A673 (cell line): Measurements from ENCODE around the gene NEK7. TPM values are rescaled to one million over a fixed set of nuclear protein-coding genes. Genes with fewer than 3 reads are reported as not detected.

Source experiments
- BruUV-seq: library from RNA; stranded (reverse); fragments of 400-500 nt; replicated peaks from 2 replicates; lab custom pipeline; 2021; lab: Mats Ljungman, UMichigan
- CTCF ChIA-PET: fragments of 300-600 bp; sonication (Branson Sonifier 250); formaldehyde crosslinking; loops from one replicate; lab custom pipeline; 2022; ENCODE audit warnings: antibody characterized with exemption; lab: Charles Lee
- POLR2A ChIA-PET: fragments of 300-600 bp; sonication (Branson Sonifier 250); formaldehyde crosslinking; loops from one replicate; lab custom pipeline; 2022; ENCODE audit warnings: antibody characterized with exemption; ENCODE audit not compliant: low non-redundant PET; lab: Charles Lee
- DNase-seq: peaks from one replicate; pipeline ENCODE4 v3.0.0-alpha.2; 2015; ENCODE audit warnings: low spot score
- H3K27ac ChIP-seq: fragments of 200-600 bp; sonication (generic); 2 replicates; pipeline ENCODE4 v1.5.1; 2016; ENCODE audit warnings: mixed run types, low read depth, mild to moderate bottlenecking, mixed read lengths, antibody characterized with exemption, low read length; ENCODE audit not compliant: poor library complexity, severe bottlenecking
- H3K27me3 ChIP-seq: fragments of 200-600 bp; sonication (generic); replicated peaks from 2 replicates; pipeline ENCODE4 v1.6.1; 2017; ENCODE audit warnings: mixed run types, low read depth, mild to moderate bottlenecking, mixed read lengths, antibody characterized with exemption, low read length; ENCODE audit not compliant: insufficient read depth, poor library complexity
- H3K36me3 ChIP-seq: fragments of 200-600 bp; sonication (generic); 2 replicates; pipeline ENCODE4 v1.6.1; 2016; ENCODE audit warnings: mixed run types, mild to moderate bottlenecking, mixed read lengths, antibody characterized with exemption, low read length; ENCODE audit not compliant: insufficient read depth, poor library complexity, severe bottlenecking
- H3K4me1 ChIP-seq: fragments of 200-600 bp; sonication (generic); 2 replicates; pipeline ENCODE4 v1.6.1; 2017; ENCODE audit warnings: mixed run types, mild to moderate bottlenecking, mixed read lengths, antibody characterized with exemption, low read length; ENCODE audit not compliant: insufficient read depth, poor library complexity, severe bottlenecking
- H3K4me3 ChIP-seq: fragments of 200-600 bp; sonication (generic); 2 replicates; pipeline ENCODE4 v1.5.1; 2016; ENCODE audit warnings: low read depth, mixed run types, mild to moderate bottlenecking, mixed read lengths, low read length; ENCODE audit not compliant: poor library complexity, severe bottlenecking
- H3K9me3 ChIP-seq: fragments of 200-600 bp; sonication (generic); 2 replicates; pipeline ENCODE4 v1.6.1; 2016; ENCODE audit warnings: mixed run types, low read depth, mild to moderate bottlenecking, mixed read lengths, antibody characterized with exemption, low read length; ENCODE audit not compliant: poor library complexity, severe bottlenecking
- EZH2 ChIP-seq: fragments of 200-600 bp; sonication (generic); IDR thresholded peaks from 2 replicates; pipeline ENCODE4 v1.6.1; 2017; ENCODE audit warnings: borderline replicate concordance, low read depth, mild to moderate bottlenecking, mixed read lengths, antibody characterized with exemption, low read length; ENCODE audit not compliant: poor library complexity, severe bottlenecking
- intact Hi-C: fragments of 100-400 bp; cut with micrococcal nuclease; formaldehyde crosslinking; loops from one replicate; pipeline ENCODE4 v1.10.0; 2022; ENCODE audit not compliant: unreplicated experiment
- total RNA-seq: library from RNA; stranded (reverse); gene quantifications from 2 replicates; pipeline ENCODE4 v1.2.3, GENCODE V29; 2021
- TF ChIP-seq, protein P1 (sequence below): fragments of 300-800, 200-600 bp; sonication (generic); conservative IDR thresholded peaks from 2 replicates; pipeline ENCODE4 v1.5.1; 2017; ENCODE audit warnings: low read depth, mild to moderate bottlenecking, antibody characterized with exemption, low read length, moderate library complexity, mixed read lengths

Gene NEK7
- total RNA-seq, 1 experiment from 2014 or later: 18.6 TPM

DNA sequence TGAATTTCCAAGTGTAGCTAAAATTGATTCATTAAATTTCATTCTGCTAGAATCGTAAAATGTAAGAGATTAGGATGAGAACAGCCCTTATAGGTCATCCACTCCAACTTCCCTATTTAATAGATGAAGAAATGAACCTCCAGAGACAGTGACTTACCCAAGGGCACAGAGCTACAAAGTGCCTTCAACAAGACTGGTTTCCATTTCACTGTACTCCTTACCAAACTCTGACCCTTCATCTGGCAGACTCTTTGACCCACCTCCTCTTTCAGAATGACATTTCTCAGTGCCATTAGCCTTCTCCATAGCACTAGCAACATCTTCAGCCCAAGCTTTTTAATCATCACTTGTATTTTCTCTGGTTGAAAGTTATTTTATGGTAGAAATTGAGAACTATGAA, 161.3 kb downstream of the NEK7 start:
- TF ChIP-seq EZH2: no peak
- TF ChIP-seq, protein P1, sequence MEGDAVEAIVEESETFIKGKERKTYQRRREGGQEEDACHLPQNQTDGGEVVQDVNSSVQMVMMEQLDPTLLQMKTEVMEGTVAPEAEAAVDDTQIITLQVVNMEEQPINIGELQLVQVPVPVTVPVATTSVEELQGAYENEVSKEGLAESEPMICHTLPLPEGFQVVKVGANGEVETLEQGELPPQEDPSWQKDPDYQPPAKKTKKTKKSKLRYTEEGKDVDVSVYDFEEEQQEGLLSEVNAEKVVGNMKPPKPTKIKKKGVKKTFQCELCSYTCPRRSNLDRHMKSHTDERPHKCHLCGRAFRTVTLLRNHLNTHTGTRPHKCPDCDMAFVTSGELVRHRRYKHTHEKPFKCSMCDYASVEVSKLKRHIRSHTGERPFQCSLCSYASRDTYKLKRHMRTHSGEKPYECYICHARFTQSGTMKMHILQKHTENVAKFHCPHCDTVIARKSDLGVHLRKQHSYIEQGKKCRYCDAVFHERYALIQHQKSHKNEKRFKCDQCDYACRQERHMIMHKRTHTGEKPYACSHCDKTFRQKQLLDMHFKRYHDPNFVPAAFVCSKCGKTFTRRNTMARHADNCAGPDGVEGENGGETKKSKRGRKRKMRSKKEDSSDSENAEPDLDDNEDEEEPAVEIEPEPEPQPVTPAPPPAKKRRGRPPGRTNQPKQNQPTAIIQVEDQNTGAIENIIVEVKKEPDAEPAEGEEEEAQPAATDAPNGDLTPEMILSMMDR: no peak
- Histone ChIP-seq H3K4me3 (no peak overlapping the region), H3K27me3 (no peaks in the 10 kb centered on the region), H3K27ac (no peak overlapping the region), H3K4me1 (no peaks in the 10 kb centered on the region), H3K9me3 (no peaks in the 10 kb centered on the region), H3K36me3 (no peaks in the 10 kb centered on the region)
- ChIA-PET POLR2A (no interaction called here), CTCF (no interaction called here)
- DNase-seq: no peak
- BruUV-seq: no TSS peak
- intact Hi-C loops: no loop called here

DNA sequence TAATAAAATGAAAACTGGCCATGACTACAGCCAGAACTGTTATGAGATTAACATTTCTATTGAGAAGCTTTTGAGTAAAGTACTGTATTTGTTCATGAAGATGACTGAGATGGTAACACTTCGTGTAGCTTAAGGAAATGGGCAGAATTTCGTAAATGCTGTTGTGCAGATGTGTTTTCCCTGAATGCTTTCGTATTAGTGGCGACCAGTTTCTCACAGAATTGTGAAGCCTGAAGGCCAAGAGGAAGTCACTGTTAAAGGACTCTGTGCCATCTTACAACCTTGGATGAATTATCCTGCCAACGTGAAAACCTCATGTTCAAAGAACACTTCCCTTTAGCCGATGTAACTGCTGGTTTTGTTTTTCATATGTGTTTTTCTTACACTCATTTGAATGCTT, 164.0 kb downstream of the NEK7 start:
- POLR2A ChIA-PET: no interaction called here
- CTCF ChIA-PET: no interaction called here
- H3K9me3 ChIP-seq: no peaks in the 10 kb centered on the region
- TF ChIP-seq EZH2: no peak
- TF ChIP-seq, protein P1: no peak
- H3K36me3 ChIP-seq: no peaks in the 10 kb centered on the region
- H3K4me3 ChIP-seq: no peak overlapping the region
- intact Hi-C loops: no loop called here
- H3K4me1 ChIP-seq: no peaks in the 10 kb centered on the region
- BruUV-seq: no TSS peak
- no peaks in the 10 kb centered on the region for H3K27me3 ChIP-seq
- no peak overlapping the region for H3K27ac ChIP-seq
- no peak for DNase-seq

DNA sequence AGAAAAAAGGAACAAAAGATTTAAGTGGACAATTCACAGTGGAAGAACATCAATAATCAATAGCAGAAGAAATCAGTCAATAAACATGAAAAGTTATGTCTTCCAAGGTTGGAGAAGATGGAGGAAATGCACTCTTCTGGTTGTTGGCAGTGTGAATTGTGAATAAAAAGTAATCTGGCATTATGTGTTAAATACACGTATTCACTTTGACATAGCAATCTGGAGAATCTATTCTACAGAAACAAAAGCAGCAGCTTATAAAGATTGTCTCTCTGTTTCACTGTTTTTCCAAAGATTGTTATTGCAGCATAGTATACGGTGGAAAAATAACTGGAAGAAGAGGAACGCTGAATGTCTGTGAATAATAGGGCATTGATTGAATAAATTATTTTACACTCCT, 169.4 kb downstream of the NEK7 start:
- Histone ChIP-seq H3K9me3 (no peaks in the 10 kb centered on the region), H3K27me3 (no peaks in the 10 kb centered on the region), H3K4me3 (no peak overlapping the region), H3K36me3 (no peaks in the 10 kb centered on the region), H3K4me1 (no peaks in the 10 kb centered on the region), H3K27ac (no peak overlapping the region)
- TF ChIP-seq EZH2: no peak
- TF ChIP-seq, protein P1: no peak
- no peak for DNase-seq
- POLR2A ChIA-PET: no interaction called here
- CTCF ChIA-PET: no interaction called here
- intact Hi-C loops: no loop called here
- BruUV-seq: no TSS peak
